PC-9 (cell line): ENCODE results near the gene ARID4B. TPM values are rescaled to one million over a fixed set of nuclear protein-coding genes. Genes with fewer than 3 reads are reported as not detected.

Experiments
- BruUV-seq: library from RNA; stranded (reverse); fragments of 400-500 nt; replicated peaks from 2 replicates; lab custom pipeline; 2021; lab: Mats Ljungman, UMichigan
- CTCF ChIA-PET: fragments of 300-600 bp; sonication (Branson Sonifier 250); formaldehyde crosslinking; loops from one replicate; lab custom pipeline; 2022; ENCODE audit warnings: antibody characterized with exemption; lab: Charles Lee
- POLR2A ChIA-PET: fragments of 300-600 bp; sonication (Branson Sonifier 250); formaldehyde crosslinking; loops from one replicate; lab custom pipeline; 2022; ENCODE audit warnings: antibody characterized with exemption; ENCODE audit not compliant: unreplicated experiment; lab: Charles Lee
- DNase-seq, 2 experiments: peaks; one replicate each; pipeline versions ENCODE4 v3.0.0 to v3.0.0-alpha.2; 2015 to 2022; ENCODE audit warnings: mixed read lengths in 1 of 2
- H2AFZ ChIP-seq: fragments of 200-600 bp; sonication (generic); 2 replicates; pipeline ENCODE4 v1.8.1; 2017; ENCODE audit warnings: antibody characterized with exemption
- H3F3A ChIP-seq: fragments of 200-600 bp; sonication (generic); 2 replicates; pipeline ENCODE4 v1.8.1; 2017; ENCODE audit warnings: antibody characterized with exemption, mild to moderate bottlenecking, low read depth; ENCODE audit not compliant: insufficient read depth
- H3K27ac ChIP-seq: fragments of 200-600 bp; sonication (generic); 2 replicates; pipeline ENCODE4 v1.6.1; 2016; ENCODE audit warnings: mixed run types
- H3K27me3 ChIP-seq: fragments of 200-600 bp; sonication (generic); 2 replicates; pipeline ENCODE4 v1.6.1; 2016; ENCODE audit warnings: low read depth, mixed run types; ENCODE audit not compliant: insufficient read depth
- H3K36me3 ChIP-seq: fragments of 200-600 bp; sonication (generic); 2 replicates; pipeline ENCODE4 v1.6.1; 2016; ENCODE audit warnings: low read depth, mixed run types
- H3K4me1 ChIP-seq: fragments of 200-600 bp; sonication (generic); replicated peaks from 2 replicates; pipeline ENCODE4 v1.6.1; 2016; ENCODE audit warnings: mixed run types; ENCODE audit not compliant: insufficient read depth
- H3K4me2 ChIP-seq: fragments of 200-600 bp; sonication (generic); 2 replicates; pipeline ENCODE4 v1.6.1; 2017; ENCODE audit warnings: mixed run types
- H3K4me3 ChIP-seq: fragments of 200-600 bp; sonication (generic); 2 replicates; pipeline ENCODE4 v1.6.1; 2016; ENCODE audit warnings: mixed run types
- H3K79me2 ChIP-seq: fragments of 200-600 bp; sonication (generic); 2 replicates; pipeline ENCODE4 v1.6.1; 2017; ENCODE audit warnings: low read depth, mixed run types
- H3K9me2 ChIP-seq: fragments of 200-600 bp; sonication (generic); 2 replicates; pipeline ENCODE4 v1.8.1; 2017; ENCODE audit warnings: mild to moderate bottlenecking; ENCODE audit not compliant: insufficient read depth
- H3K9me3 ChIP-seq: fragments of 200-600 bp; sonication (generic); 2 replicates; pipeline ENCODE4 v1.8.1; 2016; ENCODE audit warnings: low read depth; ENCODE audit not compliant: insufficient read depth
- H4K20me1 ChIP-seq: fragments of 200-600 bp; sonication (generic); 2 replicates; pipeline ENCODE4 v1.8.1; 2017; ENCODE audit not compliant: insufficient read depth
- EZH2 ChIP-seq: fragments of 200-600 bp; sonication (generic); IDR thresholded peaks from 2 replicates; pipeline ENCODE4 v1.8.0; 2017; ENCODE audit warnings: antibody characterized with exemption, low read depth
- intact Hi-C: fragments of 100-400 bp; cut with micrococcal nuclease; formaldehyde crosslinking; loops from one replicate; pipeline ENCODE4 v1.10.0; 2022; ENCODE audit not compliant: unreplicated experiment
- total RNA-seq: library from RNA; stranded (reverse); gene quantifications from 2 replicates; pipeline ENCODE4 v1.2.3, GENCODE V29; 2021
- TF ChIP-seq, protein P1 (sequence below): fragments of 200-600 bp; sonication (generic); conservative IDR thresholded peaks from 2 replicates; pipeline ENCODE4 v1.6.1; 2017; ENCODE audit warnings: mixed run types, antibody characterized with exemption, mild to moderate bottlenecking, moderate library complexity

The ARID4B gene
- total RNA-seq, 1 experiment from 2014 or later: 47.1 TPM

DNA sequence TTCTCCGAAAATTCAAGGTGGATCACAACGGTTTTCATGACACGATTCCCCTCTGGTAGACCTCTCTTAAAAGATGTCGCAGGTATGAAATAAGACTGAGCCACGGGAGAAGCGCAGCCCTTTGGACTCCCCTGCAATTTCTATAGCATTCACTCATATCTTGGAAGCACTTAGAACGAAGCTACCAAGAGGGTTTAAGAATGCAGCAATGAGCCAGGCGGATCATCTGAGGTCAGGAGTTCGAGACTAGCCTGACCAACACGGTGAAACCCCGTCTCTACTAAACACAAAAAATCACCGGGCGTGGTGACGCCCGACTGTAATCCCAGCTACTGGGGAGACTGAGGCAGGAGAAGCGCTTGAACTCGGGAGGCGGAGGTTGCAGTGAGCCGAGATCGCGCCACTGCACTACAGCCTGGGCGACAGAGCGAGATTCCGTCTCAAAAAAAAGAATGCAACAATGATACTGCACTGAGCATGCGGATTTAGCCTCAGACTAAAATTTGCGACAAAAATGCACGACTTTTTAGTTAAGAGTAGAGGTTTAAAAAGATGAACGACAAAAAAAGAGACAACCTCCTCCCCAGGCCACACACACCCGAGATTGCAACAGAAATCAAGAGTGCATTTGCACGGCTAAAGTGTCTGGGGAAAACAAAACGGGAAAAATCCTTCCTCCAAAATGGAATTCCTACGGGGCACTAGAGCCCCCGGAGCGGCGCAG is 200.1 kb downstream of the ARID4B start:
- Histone ChIP-seq H3F3A (peaks cover 46% of the 10 kb centered on the region), H3K9me3 (no peaks in the 10 kb centered on the region), H3K4me2 (peak overlapping the region; percentile 81), H3K9me2 (no peaks in the 10 kb centered on the region), H3K27ac (peak overlapping the region; percentile 74), H2AFZ (peak overlapping the region; percentile 83), H3K4me3 (peak overlapping the region; percentile 90), H3K4me1 (peaks cover 48% of the 10 kb centered on the region), H3K36me3 (peaks cover 24% of the 10 kb centered on the region), H4K20me1 (peaks cover 49% of the 10 kb centered on the region), H3K79me2 (peaks cover 58% of the 10 kb centered on the region), H3K27me3 (no peaks in the 10 kb centered on the region)
- no TSS peak for BruUV-seq
- no peak for DNase-seq
- POLR2A ChIA-PET: interaction anchor here (0.7 kb wide), 1 partner anchor 33 kb away, joined by 3 read pairs; the partner anchor contains the start of gene RBM34
- intact Hi-C loops: loop anchor here (2.0 to 10.0 kb wide), 2 partner anchors 197 to 377 kb away; partner anchors contain the start of genes ARID4B, B3GALNT2 and GGPS1
- CTCF ChIA-PET: interaction anchor here (0.6 kb wide), 1 partner anchor 377 kb away, joined by 3 read pairs; no protein-coding TSS in a partner anchor
- no peak for TF ChIP-seq EZH2
- TF ChIP-seq, protein P1, sequence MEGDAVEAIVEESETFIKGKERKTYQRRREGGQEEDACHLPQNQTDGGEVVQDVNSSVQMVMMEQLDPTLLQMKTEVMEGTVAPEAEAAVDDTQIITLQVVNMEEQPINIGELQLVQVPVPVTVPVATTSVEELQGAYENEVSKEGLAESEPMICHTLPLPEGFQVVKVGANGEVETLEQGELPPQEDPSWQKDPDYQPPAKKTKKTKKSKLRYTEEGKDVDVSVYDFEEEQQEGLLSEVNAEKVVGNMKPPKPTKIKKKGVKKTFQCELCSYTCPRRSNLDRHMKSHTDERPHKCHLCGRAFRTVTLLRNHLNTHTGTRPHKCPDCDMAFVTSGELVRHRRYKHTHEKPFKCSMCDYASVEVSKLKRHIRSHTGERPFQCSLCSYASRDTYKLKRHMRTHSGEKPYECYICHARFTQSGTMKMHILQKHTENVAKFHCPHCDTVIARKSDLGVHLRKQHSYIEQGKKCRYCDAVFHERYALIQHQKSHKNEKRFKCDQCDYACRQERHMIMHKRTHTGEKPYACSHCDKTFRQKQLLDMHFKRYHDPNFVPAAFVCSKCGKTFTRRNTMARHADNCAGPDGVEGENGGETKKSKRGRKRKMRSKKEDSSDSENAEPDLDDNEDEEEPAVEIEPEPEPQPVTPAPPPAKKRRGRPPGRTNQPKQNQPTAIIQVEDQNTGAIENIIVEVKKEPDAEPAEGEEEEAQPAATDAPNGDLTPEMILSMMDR: no peak

DNA sequence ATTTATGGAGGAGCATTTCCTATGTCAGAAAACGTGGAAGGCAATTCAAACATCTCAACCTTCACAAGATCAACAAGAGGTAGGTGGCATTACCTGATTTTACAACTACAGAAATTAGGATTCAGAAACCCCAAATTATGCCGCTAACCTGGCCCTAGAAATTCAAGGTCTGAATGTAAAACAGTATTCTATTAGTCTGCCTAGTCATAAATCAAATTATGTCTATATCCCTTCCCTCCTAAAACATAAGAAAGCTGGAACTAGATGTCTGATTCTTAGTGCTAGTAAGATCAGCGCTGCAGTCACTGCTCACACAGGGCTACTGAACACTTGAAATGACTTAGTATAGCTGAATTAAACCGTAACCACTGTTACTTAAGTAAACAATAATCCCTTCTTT is 200.8 kb downstream of the ARID4B start:
- H3K27me3 ChIP-seq: no peaks in the 10 kb centered on the region
- no peak overlapping the region for H2AFZ ChIP-seq
- POLR2A ChIA-PET: interaction anchor here (0.6 to 0.7 kb wide), 2 partner anchors 34 to 740 kb away, joined by 3 read pairs; partner anchors contain the start of gene RBM34
- H3K9me2 ChIP-seq: no peaks in the 10 kb centered on the region
- BruUV-seq: no TSS peak
- peaks cover 24% of the 10 kb centered on the region for H3K36me3 ChIP-seq
- no peaks in the 10 kb centered on the region for H3K9me3 ChIP-seq
- H3K79me2 ChIP-seq: peaks cover 64% of the 10 kb centered on the region
- peaks cover 56% of the 10 kb centered on the region for H4K20me1 ChIP-seq
- H3F3A ChIP-seq: peaks cover 45% of the 10 kb centered on the region
- H3K4me3 ChIP-seq: peak overlapping the region; percentile 90
- intact Hi-C loops: loop anchor here (10.0 kb wide), 1 partner anchor 198 kb away; the partner anchor contains the start of genes ARID4B and GGPS1
- H3K27ac ChIP-seq: peak overlapping the region; percentile 74
- peaks cover 48% of the 10 kb centered on the region for H3K4me1 ChIP-seq
- TF ChIP-seq, protein P1: no peak
- TF ChIP-seq EZH2: no peak
- peak overlapping the region; percentile 81 for H3K4me2 ChIP-seq
- CTCF ChIA-PET: no interaction called here
- no peak for DNase-seq

DNA sequence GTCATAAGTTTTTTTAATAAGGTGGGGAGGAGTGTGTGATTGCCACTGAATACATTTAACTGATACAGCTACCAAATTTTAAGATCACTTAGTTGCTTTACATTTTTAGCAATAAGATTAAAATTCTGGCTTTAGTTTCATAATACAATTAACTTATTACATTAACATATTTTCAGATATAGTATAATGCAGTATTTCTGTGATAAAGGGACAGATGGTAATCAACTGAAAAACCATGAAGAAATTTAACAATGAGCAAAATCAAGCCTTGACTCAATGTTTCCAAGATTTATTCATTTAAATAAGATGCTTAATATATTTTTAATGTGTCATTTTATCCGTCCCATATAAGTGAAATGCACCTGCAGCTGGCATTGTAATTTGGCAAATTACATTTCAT is 203.3 kb downstream of the ARID4B start:
- Histone ChIP-seq H3K9me3 (no peaks in the 10 kb centered on the region), H3K27me3 (no peaks in the 10 kb centered on the region), H3K4me3 (no peak overlapping the region), H4K20me1 (peaks cover 79% of the 10 kb centered on the region), H3K4me1 (peaks cover 42% of the 10 kb centered on the region), H3F3A (peaks cover 29% of the 10 kb centered on the region), H3K9me2 (no peaks in the 10 kb centered on the region), H3K79me2 (peaks cover 90% of the 10 kb centered on the region), H3K4me2 (peak overlapping the region; percentile 16; the same call in 1 of the 2 replicates), H2AFZ (no peak overlapping the region), H3K27ac (no peak overlapping the region), H3K36me3 (peaks cover 46% of the 10 kb centered on the region)
- intact Hi-C loops: loop anchor here (10.0 kb wide), 1 partner anchor 200 kb away; the partner anchor contains the start of genes ARID4B and GGPS1
- TF ChIP-seq, protein P1: no peak
- TF ChIP-seq EZH2: no peak
- CTCF ChIA-PET: interaction anchor here (0.7 kb wide), 1 partner anchor 602 kb away, joined by 7 read pairs; no protein-coding TSS in a partner anchor
- POLR2A ChIA-PET: interaction anchor here (0.7 kb wide), 1 partner anchor 939 kb away, joined by 5 read pairs; no protein-coding TSS in a partner anchor
- DNase-seq: no peak
- no TSS peak for BruUV-seq
